Activated CD4-positive, alpha-beta T cell treated with anti-CD3 and anti-CD28 coated beads for 4 hours (primary cell): Measurements from ENCODE around the gene IGF1R.

Experiments
- DNase-seq, 2 donors: peaks; one replicate each; pipeline ENCODE4 v3.0.0-alpha.2; 2020

IGF1R gene

DNA sequence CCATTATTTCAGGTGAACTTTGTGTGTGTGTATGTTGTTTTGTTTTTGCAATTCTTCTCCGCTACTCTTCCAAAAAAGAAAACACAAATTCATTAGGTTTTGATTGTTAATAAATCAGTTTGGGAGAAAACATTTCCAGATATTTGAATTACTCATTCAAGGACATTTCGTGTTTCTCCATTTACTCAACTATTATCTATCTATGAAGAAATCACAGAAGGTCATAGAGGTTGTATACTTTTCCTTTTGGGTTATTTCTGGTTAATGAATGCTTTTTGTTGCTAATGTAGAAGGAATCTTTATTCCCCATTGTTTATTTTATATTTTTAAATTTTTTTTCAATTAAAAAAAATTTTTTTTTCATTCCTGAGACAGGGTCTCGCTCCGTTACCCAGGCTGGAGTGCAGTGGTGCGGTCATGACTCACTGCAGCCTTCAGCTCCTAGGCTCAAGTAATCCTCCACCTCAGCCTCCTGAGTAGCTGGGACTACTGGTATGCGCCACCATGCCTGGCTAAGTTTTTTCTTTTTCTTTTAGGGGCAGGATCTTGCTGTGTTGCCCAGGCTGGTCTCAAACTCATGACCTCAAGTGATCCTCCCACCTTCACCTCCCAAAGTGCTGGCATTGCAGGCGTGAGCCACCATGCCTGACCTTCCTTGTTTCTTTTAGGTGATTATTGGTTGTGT lies 28.4 kb downstream of the IGF1R start:
- DNase-seq: no peak

DNA sequence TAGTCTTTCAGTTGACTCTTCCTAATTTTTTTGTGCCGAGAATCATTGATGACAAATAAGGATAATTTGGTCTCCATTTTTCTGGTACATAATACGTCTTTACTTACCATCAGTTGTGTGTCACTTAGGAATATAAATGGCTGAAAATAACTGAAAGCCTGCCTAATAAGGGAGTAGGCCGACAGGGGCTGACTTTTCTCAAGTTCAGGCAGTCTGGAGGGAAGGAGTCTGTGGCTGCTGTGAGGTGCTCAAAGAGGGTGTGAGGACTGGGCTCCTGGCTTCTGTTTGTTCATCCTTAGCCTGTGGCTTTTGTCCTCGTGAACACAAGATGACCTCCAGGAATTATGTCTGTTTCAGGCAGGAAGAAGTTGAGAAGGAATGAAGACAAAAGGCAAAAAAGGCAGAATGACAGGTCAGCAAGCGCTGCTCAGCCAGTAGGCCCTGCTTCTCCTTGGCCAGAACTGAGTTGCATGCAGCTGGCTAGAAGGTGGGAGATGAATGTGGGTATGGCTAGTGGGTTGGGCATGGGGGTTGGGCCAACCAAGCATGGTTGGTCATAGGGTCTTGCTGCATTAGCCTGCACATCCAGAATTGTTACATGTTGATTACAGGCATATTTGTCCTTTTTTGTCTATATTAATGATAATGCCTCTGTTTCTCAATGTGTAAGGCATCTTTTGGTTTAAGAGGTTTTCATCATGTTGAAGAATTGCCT lies 29.2 kb downstream of the IGF1R start:
- DNase-seq: no peak

DNA sequence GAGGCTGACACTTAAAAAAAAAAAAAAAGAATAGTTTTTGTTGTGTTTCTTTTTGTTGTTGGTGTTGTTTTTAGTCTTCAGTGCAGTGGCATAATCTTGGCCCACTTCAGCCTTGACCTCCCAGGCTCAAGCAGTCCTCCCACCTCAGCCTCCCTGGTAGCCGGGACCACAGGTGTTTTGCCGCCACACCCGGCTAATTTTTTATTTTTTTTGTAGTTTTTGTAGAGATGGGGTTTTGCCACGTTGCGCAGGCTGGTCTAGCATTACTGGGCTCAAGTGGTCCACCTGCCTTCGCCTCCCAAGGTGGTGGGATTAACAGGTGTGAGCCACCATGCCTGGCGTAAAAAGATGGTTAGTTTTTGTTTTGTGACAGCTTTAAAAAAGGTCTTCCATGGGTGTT lies 30.1 kb downstream of the IGF1R start:
- DNase-seq: no peak

DNA sequence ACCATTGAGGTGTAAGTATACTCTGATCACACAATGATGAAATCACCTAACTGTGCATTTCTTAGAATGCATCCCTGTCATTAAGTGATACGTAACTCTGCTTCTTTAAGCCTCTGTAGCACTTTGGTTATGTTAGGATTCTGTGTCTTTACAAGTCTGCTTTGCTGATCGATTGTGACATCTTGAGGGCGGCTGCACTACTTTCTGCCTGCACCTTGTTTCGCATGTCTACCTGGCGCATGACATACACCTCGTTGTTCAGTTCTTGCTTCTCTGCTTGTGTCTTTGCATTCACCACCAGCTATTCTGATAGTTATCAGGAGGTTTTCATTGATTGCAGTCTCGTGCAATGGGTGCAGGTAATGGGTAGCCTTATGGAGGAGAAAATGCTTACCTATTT lies 32.7 kb downstream of the IGF1R start:
- DNase-seq: no peak

DNA sequence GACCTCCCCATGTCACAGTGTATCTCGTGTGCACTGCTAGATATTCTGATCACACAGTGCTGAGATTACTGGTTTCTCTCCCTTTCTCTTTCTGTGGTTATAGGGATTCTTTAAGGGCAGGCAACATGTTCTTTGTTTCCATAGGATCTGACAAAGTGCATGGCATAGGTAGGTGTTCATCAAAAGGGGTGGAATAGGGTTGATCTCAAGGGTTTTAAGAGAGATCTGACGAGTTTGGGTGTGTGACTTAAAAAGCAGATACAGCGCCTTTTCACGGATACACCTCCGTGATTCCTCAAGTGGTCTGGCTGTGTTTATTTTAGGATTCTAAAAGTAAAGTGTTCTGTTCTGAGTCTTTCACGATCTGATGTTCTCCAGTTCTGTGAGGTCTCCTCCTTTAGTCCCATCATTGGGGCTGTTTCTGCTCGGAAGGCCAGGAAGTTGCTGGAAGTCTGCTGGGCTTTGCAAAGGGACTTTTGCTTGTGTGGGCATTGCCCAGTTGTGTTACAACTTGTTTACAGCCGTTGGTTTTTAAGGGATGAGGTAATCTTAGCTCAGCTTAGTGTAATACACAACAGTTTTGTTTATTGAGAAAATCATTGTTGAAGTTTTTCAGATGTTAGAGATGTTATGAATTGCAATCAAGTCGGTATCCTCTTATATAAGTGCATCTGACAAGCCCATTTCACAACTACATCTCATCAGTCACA lies 34.8 kb downstream of the IGF1R start:
- DNase-seq: no peak

DNA sequence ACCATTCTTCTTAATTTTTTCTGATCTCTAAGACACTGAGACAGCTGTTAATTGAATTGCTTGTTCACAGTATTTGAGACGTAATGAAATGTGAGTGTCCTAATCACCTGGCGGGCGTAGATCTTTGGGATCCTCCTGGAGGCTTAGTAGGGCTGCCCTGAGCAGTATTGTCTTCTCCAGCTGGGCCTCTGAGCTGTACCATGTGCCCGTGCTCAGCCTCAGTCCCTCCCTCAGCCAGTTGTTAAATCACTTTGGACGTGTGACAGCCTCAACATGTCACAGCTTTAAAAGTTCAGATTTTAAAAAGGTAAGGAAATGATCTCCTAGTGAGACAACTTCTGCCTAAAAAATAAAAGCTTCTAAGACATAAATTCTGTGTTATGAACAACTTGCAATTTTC lies 35.5 kb downstream of the IGF1R start:
- DNase-seq: no peak

DNA sequence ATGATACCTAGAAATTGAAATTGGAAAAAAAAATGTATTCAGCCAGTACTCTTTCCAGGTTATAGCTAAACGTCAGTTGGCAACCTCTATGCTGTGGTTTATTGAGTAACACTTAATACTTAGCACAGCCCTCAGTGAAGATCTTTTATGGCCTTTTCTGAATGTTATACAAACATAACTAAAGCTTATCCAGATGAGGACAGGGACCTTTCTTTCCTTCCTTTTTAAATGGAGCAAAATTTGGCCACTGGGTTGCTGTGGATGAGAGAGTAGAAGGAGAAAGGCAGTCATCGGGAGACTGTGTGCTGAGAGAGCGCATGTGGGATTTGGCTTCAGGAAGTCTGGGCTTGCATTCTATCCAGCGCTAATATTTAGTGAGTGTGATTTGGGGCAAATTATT lies 36.1 kb downstream of the IGF1R start:
- DNase-seq: no peak

DNA sequence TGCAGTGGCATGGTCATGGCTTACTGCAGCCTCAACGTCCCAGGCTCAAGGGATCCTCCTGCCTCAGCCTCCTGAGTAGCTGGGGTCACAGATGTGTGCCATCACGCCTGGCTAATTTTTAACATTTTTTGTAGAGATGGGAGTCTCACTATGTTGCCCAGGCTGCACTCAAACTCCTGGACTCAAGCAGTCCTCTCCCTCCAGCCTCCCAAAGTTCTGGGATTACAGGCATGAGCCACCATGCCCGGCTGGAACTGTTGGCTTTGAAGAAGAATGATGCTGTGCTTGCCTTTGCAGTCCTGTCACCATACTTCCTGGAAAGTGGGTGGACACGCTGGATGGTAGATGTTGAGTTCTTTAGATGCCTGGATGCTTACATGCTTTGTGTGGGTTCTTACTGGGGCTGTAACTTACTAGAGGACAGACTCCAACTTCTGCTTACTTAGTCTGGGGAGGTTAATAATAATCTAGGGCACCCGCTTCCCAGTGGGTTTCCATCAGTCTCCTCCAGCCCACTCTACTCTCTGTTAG lies 36.7 kb downstream of the IGF1R start:
- DNase-seq: no peak

DNA sequence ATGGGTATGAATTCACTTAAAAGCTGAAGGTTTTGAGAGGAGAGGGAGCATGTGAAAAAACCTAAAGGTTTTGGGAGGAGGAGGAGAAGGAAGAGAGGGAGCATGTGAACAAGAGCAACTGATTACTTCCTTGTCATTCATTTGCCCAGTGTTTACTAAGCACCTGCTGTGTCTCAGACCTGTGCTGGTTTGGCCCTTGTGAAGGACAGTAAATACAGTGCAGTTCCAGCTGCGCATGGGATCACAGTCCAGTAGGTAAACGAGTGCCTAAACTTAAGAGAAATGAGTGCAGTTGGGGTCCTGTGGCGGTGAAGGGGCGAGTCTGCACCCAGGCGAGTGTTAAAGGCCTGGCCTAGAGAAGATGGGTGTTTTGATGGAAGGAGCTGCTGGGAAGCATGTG lies 38.6 kb downstream of the IGF1R start:
- DNase-seq: no peak

DNA sequence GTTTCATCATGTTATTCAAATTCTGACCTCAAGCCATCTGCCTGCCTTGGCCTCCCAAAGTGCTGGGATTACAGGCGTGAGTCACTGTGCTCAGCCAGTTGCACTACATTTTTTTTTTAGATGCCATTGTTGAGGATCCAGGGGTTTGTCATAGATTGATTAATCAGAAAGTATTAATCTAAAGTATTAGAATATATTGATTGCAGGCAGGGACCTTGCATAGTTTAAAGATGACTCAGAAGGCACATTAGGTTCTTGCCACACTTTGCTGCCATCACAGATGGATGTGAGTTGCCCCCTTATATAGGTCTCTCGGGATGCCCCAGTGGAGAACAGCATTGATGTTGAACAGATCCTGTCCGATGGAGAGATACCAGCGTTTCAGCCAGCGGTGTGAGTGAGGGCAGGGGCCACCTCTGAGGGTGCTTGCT lies 41.1 kb downstream of the IGF1R start:
- no peak for DNase-seq

DNA sequence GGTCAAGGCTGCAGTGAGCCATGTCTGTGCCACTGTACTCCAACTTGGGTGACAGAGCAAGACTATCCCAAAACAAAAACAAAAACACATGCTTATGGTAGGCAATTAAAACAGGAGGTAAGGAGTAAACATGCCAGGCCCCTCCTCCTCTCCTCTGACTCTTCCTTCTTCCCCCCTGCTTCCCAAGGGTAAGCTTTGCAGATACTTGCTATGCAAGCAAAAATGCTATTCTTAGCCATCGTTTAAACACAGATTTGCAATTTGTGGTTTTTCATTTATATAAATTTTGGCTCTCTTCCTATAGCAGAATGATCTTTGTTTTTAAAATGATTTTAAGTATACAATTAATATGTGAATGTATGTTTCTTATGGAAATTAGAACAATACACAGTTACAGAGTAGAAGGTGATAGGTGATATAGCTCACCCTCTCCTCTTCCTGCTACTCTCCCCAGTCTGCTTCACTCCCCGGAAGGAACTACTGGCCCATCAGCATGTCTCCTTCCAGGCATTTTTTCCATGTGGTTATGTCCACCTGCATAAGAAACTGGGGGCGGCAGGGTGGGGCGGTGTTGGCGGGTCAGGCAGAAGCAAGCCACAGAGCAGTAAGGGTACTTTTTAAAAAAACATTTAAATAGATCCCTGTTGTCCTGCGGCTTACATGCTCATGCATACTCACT lies 42.1 kb downstream of the IGF1R start:
- DNase-seq: no peak

DNA sequence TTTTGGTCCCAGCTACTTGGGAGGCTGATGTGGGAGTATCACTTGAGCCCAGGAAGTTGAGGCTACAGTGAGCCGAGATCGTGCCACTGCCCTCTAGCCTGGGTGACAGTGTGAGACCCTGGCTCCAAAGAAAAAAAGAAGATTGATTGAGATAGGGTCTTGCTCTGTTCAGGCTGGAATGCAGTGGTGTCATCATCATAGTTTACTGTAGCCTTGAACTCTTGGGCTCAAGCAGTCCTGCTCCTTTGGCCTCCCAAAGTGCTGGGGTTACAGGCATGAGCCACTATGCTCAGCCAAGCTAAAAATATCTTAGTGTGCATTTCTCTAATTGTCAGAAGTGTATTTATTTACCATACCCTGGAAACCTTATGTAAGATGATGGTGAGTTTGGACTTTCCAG lies 43.9 kb downstream of the IGF1R start:
- no peak for DNase-seq

DNA sequence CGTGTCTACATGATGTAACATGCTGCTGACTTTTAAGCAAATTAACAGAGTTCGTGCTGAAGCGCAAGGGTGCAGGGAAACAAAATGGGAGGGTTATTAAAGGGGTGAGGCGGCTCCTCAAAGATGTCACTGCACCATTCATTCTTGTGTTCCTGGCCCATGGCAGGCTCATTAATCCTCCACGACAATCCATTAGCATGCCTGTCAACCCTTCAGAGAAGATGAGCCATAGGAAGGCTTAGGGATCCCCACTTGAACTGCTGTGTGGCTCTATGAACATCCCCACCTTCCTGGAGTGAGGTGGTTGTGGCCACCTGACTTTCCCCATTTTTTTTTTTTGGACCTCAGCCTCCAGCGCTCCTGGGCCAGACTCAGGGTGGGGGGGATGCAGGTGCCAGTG lies 45.8 kb downstream of the IGF1R start:
- no peak for DNase-seq

DNA sequence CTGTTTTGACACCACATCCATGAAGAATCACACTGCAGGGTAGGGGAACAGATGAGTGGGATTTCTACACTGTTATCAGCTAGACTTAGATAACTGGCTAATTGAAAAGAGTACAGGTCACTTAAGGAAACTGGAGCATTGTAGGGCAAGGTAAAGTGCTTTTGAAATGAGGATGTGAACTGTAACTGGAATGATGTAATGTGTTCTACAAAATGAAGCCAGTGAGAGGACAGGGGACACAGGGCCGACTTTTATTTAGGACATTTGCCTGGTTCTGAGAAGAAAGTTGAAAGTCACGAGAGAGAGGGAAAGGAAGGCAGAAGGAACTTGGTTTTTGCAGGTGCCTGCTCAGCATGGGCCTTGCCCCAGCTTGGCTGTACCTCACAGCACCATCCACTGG lies 50.5 kb downstream of the IGF1R start:
- DNase-seq: no peak

DNA sequence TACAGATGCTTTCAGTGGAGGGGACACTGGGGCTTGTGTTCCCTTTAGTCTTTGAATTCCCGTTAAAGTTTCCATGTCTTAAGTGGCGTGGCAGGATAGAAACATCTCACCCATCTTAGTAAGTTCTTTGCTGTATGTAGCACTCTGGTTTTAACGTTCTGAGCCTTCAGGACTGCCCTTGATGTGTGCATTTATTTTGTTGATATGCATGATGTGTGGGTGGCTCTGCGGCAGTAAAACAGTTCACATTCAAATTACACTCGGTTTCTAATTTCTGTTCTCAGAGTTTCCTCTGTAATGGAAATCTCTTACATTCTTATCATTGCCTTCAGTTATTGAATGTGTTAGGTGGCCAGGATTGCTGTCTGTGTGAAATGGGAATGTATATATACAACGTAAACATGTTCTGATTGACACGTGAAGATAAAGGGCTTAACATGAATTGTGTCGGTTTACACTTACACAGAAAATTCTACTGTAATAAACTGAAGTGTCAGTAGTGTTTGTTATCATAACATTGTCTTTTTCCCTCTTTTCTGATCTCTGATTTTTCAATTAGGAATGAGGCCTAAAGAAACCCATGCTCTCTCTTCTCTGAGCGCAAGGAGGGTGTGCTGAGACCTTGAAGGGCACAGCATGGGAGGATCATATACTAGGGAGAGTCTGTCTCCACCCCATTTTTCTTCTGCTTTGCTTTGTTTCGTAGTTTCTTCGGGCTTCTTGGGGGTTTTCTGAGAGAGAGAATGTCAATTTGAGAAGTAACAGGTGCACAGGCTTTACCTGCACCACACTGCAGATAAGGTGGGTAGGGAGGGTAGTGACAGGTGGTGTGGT lies 51.5 kb downstream of the IGF1R start:
- no peak for DNase-seq

DNA sequence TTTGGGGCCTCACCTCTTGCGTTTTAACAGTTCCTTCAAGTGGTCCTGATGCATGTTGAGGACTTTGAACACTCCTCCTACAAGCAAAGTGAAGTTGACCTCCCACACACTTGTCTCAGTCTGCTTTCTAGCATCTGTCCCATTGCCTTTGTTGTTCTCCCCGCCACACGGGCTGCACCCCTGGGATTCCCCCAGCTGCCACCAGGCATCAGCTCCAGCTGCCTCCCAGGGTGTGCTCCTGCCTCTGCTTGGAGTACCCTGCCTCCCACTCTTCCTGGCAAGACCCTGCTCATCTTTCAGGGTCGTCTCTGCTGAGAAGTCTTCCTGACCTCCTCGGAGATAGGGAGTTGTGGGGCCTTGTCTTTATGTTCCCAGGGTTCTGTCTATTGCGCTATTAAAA lies 52.2 kb downstream of the IGF1R start:
- DNase-seq: no peak

DNA sequence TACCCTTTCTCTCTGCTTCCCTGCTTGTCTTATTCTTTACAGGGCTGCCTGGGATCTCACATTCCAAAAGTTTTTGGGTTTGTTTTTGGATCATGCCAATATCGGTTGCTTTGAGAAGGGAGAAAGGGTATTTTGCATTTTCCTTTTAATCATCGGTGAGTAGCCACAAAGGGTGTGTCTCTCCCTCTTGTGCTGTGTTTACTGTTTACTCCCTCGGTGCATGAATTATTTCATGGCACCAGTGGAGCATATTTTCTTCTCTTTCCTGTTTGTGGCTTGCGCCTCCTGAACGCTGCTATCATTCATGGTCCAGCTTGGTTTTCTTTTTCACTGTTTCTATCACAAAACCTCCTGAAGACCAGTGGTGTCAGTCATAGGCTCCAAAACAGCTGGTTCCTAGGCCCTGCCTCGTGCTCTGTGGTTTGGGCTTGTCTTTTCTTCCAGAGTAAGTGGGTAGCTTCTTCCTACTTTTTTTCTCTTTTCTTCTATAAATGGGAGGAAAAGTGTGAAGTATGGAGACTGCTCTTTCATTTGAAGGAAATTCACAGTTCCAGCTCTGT lies 54.9 kb downstream of the IGF1R start:
- DNase-seq: no peak

DNA sequence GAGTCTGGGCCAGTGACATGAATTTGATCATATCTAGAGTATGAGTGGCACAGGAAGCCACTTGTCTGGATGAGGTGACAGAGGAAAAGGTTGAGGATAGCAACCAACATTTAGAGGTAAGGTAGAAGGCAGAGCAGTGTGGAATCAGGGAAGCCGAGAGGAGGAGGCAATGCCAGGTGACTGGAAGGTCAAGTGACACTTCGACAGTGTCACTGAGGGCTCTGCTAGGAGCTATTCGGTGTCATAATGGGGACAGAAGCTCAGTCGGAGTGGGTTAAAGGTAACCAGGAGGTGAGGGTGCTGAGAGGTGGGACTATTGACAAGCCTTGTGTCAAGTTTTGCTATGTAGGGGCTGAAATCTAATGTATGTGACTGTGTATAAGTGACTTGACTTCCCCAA lies 56.7 kb downstream of the IGF1R start:
- no peak for DNase-seq

DNA sequence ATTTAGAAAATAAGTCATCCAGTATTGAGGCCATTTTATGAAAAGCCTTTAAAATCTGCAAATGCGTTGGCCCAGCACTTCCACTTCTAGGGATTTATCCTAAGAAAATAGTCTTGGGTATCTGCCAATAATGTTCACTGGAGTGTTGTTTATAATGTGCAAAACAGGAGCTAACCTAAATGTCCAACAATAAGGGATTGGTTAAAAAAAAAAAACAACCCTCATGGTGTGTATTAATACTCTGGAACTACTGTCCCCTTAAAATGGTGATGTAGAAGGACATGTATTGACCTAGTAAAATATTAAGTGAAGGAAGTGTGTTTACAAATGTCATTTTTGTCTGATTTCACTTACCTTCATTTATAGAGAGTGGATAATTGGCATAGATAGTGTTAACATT lies 58.0 kb downstream of the IGF1R start:
- no peak for DNase-seq

DNA sequence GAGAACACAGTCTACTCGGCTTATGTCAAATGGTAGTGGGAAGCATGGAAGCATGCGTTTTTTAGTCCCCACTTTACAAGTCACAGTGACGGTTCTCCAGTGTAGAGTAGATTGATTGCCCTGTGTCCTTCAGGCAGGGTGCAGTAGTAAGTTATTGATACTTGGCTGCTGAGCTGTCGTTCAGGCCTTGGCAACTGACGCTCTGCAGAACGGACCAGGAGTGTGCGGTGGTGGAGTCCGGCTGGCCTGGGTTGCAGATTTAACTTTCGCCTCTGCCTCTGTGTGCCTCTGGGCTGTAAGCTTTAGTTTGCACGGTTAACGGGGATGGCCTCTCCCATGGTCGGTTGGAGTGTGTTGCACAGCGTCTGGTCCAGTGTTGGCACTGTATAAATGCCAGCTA lies 58.6 kb downstream of the IGF1R start:
- no peak for DNase-seq

DNA sequence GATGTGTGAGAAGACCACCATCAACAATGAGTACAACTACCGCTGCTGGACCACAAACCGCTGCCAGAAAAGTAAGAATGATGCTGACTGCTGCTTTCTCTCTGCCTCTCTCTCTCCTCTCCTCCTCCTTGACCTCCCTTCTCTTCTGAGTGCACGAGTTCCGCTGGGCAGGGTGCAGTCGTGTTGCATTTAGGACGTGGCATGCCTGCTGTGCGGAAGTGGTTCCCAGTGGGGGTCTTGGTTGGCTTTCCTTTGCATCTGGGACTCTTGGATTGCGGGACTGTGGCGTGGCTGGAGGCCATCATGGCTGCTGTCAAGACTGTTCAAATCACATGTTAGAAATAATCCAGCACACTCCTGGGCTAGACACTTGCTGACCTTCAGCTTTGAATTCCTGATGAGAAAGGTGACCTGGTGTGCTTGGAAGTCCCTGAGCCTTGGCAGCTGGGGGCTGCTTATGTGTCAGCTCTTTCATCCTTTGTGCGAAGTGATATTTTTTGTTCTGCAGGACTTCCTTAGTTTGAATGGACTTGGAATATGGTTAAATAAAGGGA lies 59.8 kb downstream of the IGF1R start:
- no peak for DNase-seq

DNA sequence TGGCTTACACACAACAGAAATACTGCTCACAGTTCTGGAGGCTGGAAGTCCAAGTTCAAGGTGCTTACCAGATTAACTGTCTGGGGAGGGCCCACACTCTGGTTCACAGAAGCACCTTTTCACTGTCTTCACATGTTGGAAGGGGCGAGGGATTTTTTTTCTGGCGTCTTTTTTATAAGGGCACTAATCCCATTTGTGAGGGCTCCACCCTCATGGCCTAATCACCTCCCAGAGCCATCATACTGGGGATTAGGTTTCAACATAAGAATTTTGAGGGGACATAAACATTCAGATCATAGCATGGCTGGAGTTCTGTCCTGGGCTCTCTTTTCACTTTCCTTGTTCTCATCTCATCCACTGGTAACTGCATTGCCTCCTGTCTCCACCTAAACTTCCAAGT lies 63.5 kb downstream of the IGF1R start:
- DNase-seq: no peak
